GM12892 (cell line): ENCODE data around the gene PARVG.

Source experiments
- DNase-seq: peaks from one replicate; pipeline ENCODE4 v3.0.0; 2011; ENCODE audit not compliant: insufficient read length
- FAIRE-seq: peaks from 2 replicates; lab custom pipeline; 2011; peaks lifted over from hg19 to GRCh38; lab: Jason Lieb, UNC
- POLR2A ChIP-seq: IDR thresholded peaks from 2 replicates; pipeline ENCODE4 v1.6.1; 2011; ENCODE audit warnings: low read depth, low read length, control low read depth
- POLR2AphosphoS5 ChIP-seq: IDR thresholded peaks from 2 replicates; pipeline ENCODE4 v1.6.1; 2011; ENCODE audit warnings: low read depth, low read length, control low read depth
- TAF1 ChIP-seq: IDR thresholded peaks from 2 replicates; pipeline ENCODE4 v1.6.1; 2011; ENCODE audit warnings: low read depth, mild to moderate bottlenecking, control low read depth, low read length, borderline replicate concordance

PARVG gene

DNA sequence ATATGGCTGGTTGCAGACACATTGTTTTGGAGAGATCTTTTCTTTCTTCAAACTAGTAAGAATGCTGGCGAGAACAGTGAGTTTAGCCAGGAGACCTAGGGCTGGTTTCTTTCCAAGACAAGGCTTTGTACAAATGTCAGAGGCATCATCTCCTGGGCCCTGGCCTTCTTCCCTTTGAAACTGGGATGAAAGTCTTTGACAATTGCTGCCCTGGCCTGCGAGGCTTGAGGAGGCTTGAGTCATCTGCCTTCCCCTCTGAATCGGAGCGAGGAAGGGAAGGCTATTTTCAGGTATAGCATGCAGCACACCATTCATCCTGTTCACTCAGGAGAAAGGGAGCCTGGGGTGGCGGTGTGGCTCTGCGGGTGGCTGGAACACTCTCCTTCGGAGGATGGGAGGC, 21.5 kb upstream of the PARVG start:
- FAIRE-seq (no peak), DNase-seq (no peak)
- no peak for TF ChIP-seq TAF1
- TF ChIP-seq POLR2AphosphoS5: no peak
- TF ChIP-seq POLR2A: no peak

DNA sequence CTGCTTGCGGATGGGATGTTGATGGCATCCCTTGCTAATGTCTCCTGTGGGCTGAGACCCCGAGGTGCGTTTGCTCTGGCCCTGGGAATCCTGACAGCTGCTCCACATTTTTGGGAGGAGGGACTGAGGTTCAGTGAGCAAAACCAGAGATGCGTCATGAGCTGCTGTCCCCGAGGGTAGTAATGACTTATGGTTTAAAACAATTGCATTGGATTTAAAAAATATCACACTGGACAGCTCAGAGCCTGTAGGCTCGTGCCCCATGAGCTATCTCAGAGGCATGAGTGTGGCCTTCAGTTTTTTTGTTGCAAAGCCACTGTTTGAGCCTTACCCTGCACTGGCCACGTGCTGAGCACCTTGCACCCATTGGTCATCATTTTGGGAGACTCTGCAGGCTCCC, 20.9 kb upstream of the PARVG start:
- TF ChIP-seq TAF1: no peak
- TF ChIP-seq POLR2AphosphoS5: no peak
- no peak for TF ChIP-seq POLR2A
- DNase-seq: no peak
- FAIRE-seq: no peak

DNA sequence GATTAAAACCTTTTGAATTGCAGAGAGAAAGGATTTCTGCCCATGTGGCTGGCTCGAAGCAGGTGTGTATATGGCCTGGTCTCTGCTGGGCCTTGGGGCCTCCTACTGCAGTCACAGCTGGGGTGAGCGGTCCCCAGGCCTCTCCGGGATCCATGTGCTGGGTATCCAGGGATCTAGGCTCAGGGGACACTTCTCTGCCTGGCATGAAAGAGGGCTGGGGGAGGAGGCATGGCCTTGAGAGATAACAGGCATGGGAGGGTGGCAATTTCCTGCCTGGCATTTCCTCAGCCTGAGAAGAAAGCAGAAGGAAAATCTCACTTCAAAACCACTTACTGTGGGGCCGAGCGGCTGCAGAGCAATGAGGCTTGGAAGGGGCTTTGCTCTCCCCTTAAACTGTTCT, 20.3 kb upstream of the PARVG start:
- TF ChIP-seq POLR2A: no peak
- no peak for TF ChIP-seq POLR2AphosphoS5
- TF ChIP-seq TAF1: no peak
- FAIRE-seq: no peak

DNA sequence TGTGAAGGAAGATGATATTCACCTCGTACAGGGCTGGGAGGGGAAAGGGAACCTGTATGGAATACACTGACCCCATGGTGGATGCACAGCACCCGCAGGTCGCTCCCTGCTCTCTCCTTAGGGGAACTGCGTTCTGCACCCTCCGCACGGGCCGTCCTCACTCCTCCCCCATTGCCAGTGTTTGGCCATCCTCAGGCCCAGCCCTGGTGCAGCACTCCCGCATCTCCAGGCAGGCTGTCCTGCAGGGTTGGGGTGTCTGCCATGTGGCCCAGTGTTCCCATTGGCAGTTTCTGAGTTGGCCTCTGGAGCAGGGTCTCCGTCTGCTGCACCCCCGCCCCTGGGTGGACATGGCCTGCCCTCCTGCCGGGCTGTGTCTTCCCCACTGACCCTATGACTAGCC, 19.1 kb upstream of the PARVG start:
- no peak for TF ChIP-seq POLR2AphosphoS5
- no peak for TF ChIP-seq TAF1
- no peak for FAIRE-seq
- no peak for DNase-seq

More for the DNA sequence above, 20.3 kb upstream of the PARVG start:
- no peak for DNase-seq

DNA sequence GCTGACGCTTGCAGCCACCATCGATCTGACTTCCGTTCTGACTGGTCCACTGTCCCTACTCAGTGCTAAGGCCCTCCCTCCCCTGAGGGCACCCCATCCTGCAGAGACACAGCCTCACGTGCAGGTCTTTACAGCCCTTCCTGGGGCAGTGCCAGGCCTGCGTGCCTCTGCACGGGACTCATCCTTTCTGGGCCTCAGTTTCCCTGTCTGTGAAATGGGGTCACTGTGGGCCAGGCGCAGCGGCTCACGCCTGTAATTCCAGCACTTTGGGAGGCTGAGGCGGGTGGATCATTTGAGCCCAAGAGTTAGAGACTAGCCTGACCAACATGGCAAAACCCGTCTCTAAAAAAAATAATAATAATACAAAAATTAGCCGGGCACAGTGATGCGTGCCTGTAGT, 17.8 kb upstream of the PARVG start:
- FAIRE-seq (no peak), DNase-seq (no peak)
- TF ChIP-seq POLR2AphosphoS5: 0 out of 2 replicates have a peak, but pooled peaks have one; percentile 39
- no peak for TF ChIP-seq TAF1
- TF ChIP-seq POLR2A: no peak

DNA sequence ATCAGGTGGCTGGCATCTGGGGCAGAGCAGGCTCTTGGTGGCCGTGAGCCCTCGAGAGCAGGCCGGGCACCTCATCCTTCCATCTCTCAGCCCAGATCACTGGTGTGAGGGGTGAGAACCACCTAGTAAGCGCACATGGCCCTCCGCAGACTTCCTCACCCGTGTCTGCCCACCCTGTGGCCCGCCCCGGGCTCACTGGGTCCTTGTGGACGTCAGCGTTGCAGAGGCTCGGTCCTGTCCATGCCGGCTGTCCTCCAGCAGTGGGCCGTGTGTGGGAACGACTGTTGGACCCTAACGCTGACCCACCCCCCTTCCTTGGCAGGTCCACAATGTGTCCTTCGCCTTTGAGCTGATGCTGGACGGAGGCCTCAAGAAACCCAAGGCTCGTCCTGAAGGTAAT, 17.2 kb upstream of the PARVG start:
- no peak for TF ChIP-seq TAF1
- no peak; the same call in 1 of the 2 replicates for TF ChIP-seq POLR2AphosphoS5
- no peak for TF ChIP-seq POLR2A
- no peak for FAIRE-seq

DNA sequence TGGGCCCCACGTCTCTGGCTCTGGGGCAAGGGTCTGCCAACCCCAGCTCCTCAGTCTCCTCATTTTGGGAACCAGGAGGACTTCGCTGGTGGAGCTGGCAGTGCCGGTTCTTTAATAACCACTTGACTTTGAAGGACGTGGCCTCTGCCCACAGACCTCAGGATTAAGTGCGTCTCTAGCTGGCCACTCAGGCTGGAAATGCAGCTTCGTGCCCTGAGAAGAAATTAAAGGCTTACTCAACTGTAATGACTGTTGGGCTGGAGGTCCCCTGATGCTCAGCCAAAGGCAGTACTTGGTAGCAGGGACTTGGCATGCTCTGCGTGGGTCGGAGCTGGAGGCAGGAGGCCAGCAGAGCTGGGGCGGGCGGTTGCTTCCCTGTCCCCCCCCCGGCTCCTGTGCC, 16.7 kb upstream of the PARVG start:
- no peak for FAIRE-seq
- DNase-seq: no peak
- no peak for TF ChIP-seq TAF1
- no peak for TF ChIP-seq POLR2AphosphoS5
- no peak for TF ChIP-seq POLR2A

More for the DNA sequence above, 17.2 kb upstream of the PARVG start:
- DNase-seq: no peak

DNA sequence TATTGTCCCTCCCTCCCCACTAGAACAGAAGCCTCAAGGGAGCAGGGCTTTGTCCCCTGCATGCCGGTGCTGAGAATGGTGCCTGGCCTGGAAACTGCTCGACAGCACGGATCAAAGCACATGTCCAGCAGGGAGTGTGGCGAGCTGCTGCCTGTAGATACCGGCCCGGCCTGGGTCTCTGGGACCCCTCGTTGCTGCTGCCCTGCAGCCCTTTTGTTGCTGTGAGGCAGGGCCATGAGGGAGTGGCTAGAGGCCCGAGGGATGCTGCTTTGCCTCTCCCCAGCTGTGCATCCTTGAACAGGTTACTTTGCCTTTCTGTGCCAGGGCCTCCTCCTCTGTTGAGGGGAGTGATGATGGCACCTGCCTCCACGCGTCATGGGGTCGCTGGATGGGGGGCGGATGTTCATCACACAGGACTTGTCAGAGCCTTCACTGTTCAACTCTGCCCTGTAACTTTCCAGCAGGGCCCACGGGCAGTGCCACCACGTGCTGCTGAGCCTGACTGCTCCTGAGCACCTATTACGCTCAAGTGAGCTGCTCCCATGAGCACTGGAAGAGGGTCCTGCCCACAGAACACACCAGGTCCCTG, 15.3 kb upstream of the PARVG start:
- DNase-seq (no peak), FAIRE-seq (no peak)
- TF ChIP-seq POLR2AphosphoS5 (no peak), POLR2A (no peak), TAF1 (no peak)

DNA sequence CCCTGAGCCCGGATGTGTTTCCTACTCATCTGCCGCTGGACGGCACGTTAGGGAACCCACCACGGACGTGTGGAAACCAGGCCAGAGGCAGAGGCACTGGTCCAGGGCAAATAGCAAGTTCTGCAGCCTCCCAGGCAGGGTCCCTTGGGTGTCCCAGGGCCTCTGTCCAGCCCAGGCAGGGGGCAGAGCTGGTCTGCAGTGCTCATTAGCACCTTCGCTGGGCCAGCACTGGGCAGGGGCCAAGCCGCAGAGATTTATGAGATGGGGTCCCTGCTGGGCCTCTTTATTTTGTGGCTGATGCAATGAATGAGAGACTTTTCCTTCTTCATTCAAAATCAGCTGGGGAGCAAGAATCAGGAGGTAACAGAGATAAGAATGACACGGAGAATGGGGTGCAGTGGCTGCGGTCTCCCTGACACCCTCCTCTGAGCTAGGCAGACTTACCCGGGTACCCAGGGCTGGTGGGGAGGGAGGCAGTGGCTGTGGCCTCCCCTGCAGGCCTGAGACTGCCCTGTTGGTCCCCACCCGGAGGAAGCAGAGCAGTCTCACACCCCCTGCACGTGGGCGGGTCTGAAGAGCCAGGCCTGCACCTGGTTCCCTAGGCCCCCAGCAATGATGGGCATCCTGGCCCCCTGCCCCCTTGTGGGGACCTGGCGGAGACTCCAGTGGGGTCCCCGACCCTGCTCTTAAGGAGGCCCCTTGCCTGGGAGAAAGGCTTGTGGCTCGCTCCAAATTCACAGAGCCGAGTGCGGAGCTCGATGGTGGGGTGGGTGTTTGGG, 14.0 kb upstream of the PARVG start:
- TF ChIP-seq POLR2A (no peak), TAF1 (no peak), POLR2AphosphoS5 (no peak; the same call in 1 of the 2 replicates)
- FAIRE-seq (no peak), DNase-seq (no peak)

DNA sequence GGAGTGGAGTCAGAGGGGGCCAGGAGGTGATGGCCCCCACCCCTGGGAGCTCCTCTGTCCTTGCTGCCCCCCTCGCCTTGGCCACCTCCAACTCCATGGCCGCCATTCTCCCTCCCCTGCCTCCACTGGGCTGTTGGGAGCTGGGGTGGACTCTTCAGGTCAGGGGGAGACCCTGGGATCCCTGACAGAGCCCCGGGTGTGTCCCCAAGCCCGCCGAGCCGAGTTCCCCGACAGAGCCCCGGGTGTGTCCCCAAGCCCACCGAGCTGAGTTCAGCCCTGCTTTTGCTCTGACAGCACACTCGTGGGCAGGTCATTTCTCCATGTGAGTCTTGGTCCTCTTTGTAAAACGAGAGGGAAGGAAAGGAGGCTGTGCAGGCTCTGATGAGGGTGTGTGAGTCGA, 13.2 kb upstream of the PARVG start:
- TF ChIP-seq TAF1 (no peak), POLR2AphosphoS5 (no peak), POLR2A (no peak)
- no peak for FAIRE-seq
- no peak for DNase-seq

DNA sequence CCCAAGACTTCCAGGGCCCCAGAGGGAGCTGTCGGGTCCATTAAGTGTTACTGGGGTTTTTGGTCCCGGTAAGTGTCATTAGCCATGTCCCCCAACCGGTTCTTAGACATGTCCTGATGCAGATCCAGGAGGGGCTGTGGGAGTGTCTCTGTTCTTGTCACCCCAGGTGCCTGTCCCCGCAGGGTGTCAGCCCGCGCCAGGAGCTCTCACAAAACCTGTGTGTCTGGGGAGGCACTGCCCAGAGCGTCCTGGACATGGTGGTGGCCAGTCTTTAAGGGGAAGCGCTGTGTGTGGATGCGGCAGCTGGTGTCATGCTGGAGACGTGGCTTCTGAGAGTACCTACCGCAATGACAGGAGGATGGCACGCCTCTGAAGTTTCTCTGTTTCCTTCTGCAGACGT, 12.5 kb upstream of the PARVG start:
- TF ChIP-seq POLR2AphosphoS5 (no peak), POLR2A (no peak), TAF1 (no peak)
- no peak for FAIRE-seq
- no peak for DNase-seq

DNA sequence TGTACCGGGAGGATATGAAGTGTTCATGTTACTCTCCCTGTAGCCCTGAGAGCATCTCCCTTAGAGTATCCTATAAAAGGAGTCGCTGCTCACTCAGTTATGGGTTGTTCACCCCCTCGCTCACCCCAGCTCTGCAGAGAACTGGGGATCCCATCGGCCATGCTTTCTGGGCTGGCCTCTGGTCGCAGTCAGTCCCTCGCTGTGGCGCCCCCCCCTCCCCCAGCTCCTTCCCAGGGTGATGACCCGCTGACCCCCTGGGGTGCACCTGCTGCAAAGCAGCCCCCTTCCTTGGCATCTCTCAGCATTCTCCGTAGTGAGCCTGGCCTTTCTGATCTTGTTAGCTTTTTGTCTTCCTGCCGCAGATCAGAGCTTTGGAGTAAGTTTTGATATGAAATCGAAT, 10.3 kb upstream of the PARVG start:
- FAIRE-seq (no peak), DNase-seq (no peak)
- TF ChIP-seq TAF1: no peak
- TF ChIP-seq POLR2AphosphoS5: no peak
- no peak for TF ChIP-seq POLR2A
